HUES48 (cell line): ENCODE data around the gene MAPKAPK2.
A peak's percentile ranks its signal among the peaks of the same experiment; 100 is the strongest.

Experiments
- H3K27ac ChIP-seq: one replicate; pipeline ENCODE4 v1.7.0; 2013; ENCODE audit warnings: low read depth, low read length, inconsistent platforms
- H3K27me3 ChIP-seq: 2 replicates; pipeline ENCODE4 v1.6.1; 2013; ENCODE audit warnings: mild to moderate bottlenecking, low read length; ENCODE audit not compliant: control insufficient read depth, insufficient read depth
- H3K36me3 ChIP-seq: 2 replicates; pipeline ENCODE4 v1.6.1; 2013; ENCODE audit warnings: low read length; ENCODE audit not compliant: control insufficient read depth, insufficient read depth
- H3K4me1 ChIP-seq: 2 replicates; pipeline ENCODE4 v1.6.1; 2013; ENCODE audit warnings: mild to moderate bottlenecking, low read length; ENCODE audit not compliant: control insufficient read depth, insufficient read depth
- H3K4me3 ChIP-seq: 2 replicates; pipeline ENCODE4 v1.5.1; 2013; ENCODE audit warnings: mild to moderate bottlenecking, low read depth, low read length
- H3K9ac ChIP-seq: 2 replicates; pipeline ENCODE4 v1.6.1; 2013; ENCODE audit warnings: mild to moderate bottlenecking, low read depth, low read length, moderate library complexity
- H3K9me3 ChIP-seq: 2 replicates; pipeline ENCODE4 v1.6.1; 2013; ENCODE audit warnings: low read length; ENCODE audit not compliant: control insufficient read depth, insufficient read depth

MAPKAPK2 gene

DNA sequence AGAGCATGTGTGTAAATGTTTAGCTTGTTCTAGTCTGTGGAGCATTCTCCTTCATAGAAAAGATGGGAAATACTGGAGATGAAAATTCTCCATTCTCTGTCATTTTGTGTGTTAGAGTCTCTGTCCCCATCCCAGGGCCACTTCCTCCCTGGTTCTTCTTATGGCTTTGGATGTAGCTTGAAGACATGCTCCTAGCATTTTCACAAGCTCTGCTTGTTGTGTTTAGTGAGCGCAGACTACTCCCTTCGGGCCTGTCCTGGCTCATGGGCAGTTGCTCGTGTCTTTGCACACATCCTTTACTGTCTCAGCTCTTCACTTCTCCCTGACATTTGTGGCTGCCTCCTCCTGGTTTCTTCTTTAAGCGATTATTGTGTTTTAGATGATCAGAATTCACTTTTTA lies 30.4 kb downstream of the MAPKAPK2 start:
- no peak overlapping the region for H3K4me3 ChIP-seq

DNA sequence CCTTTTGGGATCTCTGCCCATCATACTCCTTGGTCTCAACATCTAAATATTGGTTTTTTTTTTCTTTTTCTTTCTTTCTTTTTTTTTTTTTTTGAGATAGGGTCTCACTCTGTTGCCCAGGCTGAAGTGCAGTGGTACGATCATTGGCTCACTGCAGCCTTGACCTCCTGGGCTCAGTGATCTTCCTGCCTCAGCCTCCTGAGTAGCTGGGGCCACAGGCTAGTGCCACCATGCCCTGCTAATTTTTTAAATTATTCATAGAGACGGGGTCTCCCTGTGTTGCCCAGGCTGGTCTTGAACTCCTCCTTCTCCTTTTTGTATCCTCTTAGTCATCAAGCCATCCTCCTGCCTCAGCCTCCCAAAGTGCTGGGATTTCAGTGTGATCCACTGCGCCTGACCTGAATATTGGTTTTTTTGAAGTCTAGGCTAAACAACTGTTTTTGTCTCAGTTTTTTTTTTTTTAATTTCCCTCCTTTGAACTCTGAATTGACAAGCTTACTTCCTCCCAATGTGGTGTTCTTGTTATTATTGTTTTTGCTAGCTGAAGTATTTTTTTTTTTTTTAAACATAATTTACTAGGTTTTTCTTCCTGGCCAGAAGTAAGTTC lies 30.9 kb downstream of the MAPKAPK2 start:
- Histone ChIP-seq H3K4me3 (no peak overlapping the region), H3K27me3 (no peaks in the 10 kb centered on the region), H3K4me1 (no peaks in the 10 kb centered on the region), H3K27ac (no peak overlapping the region), H3K9ac (no peak overlapping the region), H3K36me3 (no peaks in the 10 kb centered on the region), H3K9me3 (no peaks in the 10 kb centered on the region)

More for the DNA sequence above, 30.4 kb downstream of the MAPKAPK2 start:
- Histone ChIP-seq H3K4me1 (peaks cover 2% of the 10 kb centered on the region), H3K36me3 (no peaks in the 10 kb centered on the region), H3K9me3 (no peaks in the 10 kb centered on the region), H3K9ac (no peak overlapping the region), H3K27ac (no peak overlapping the region), H3K27me3 (no peaks in the 10 kb centered on the region)

DNA sequence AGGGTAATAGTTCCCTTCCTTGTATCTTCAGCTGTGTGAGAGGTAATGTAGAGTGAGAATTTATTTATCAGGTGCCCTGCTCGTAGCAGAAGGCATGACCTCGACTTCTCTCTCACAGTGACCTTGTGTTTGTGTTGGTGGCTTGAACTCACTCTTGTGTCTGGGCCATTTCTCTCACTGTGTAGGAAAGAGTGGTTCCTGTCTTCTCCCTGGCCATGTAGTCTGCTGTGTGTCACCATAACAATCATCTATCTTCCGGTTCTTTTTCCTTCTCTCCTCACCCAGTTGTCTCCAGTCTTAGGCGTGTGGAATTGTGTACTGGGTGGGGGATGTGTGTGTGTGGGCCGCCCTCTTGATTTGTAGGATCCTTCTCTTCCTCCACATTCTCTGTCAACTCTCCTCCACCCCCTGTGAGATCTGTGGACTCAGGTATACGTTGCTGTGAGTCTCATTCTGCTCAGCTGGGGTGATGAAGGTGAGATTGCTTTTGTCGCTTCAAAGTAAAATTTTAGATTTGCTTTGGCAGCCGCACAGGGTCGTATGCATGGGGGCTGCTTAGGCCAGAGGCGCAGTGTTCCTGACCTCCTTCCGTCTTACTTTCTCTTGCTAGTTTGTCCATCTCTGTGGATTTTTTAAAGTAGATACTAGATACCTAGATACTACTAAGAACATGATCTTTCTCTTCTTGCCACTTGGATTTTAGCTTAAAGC lies 31.6 kb downstream of the MAPKAPK2 start:
- H3K27me3 ChIP-seq = no peaks in the 10 kb centered on the region
- no peak overlapping the region for H3K27ac ChIP-seq
- H3K36me3 ChIP-seq = no peaks in the 10 kb centered on the region
- H3K4me3 ChIP-seq = no peak overlapping the region
- no peaks in the 10 kb centered on the region for H3K4me1 ChIP-seq
- no peaks in the 10 kb centered on the region for H3K9me3 ChIP-seq
- no peak overlapping the region for H3K9ac ChIP-seq

DNA sequence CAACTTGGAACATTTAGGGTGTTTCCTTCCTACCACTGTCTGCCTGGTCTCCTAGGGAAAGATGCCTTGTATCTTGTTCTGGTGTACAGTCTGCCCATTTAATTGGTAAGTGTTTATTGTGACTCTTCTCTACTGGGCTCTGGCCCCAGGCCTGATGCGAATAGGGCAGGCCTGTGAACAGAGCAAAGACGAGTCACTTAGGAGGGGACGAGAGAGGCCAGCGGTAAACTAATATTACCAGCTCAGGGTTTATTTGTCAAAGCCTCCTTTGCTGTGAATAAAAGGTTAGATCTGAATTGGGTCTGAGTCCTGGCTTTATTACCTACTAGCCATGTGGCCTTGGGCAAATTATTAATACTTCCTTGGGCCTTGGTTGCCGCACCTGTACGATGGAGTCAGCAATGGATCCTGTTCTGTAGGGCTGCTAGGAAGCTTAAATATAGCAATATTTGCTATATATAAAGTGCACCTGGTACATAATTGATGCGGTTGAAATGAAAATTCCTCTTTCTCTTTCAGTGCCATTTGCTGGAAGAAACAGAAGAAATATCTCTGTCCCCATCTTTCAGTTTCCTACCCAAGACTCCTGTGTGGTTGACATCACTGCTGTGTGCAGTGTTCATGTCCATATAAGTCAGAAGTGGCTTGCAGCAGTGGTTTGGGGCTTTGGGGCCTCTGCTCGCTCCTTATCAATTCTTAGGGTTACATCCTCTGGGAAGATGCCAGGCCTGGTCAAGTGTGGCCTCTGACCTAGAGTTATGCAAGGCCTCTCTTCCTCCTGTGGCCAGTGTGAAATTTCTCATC lies 32.4 kb downstream of the MAPKAPK2 start:
- H3K4me3 ChIP-seq = no peak overlapping the region
- H3K9ac ChIP-seq = no peak overlapping the region
- no peaks in the 10 kb centered on the region for H3K36me3 ChIP-seq
- no peaks in the 10 kb centered on the region for H3K4me1 ChIP-seq
- H3K9me3 ChIP-seq = no peaks in the 10 kb centered on the region
- no peak overlapping the region for H3K27ac ChIP-seq
- H3K27me3 ChIP-seq = no peaks in the 10 kb centered on the region

DNA sequence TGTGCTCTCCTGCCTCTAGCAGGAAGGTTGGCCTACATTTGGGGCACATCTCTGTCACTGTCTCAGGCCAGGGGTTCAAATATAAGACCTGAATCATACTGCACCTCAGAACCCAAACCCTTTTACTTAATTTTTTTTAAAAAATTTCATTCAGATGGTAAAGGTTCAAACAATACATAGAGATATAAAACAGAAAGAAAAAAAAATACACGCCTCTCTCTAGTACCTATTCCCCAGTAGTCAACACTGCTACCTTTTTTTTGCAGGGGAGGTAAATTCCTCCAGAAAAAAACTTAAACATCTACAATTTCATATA lies 32.9 kb downstream of the MAPKAPK2 start:
- no peak overlapping the region for H3K27ac ChIP-seq
- H3K4me3 ChIP-seq = no peak overlapping the region
- H3K9me3 ChIP-seq = no peaks in the 10 kb centered on the region
- H3K9ac ChIP-seq = no peak overlapping the region
- no peaks in the 10 kb centered on the region for H3K27me3 ChIP-seq
- no peaks in the 10 kb centered on the region for H3K36me3 ChIP-seq
- no peaks in the 10 kb centered on the region for H3K4me1 ChIP-seq

DNA sequence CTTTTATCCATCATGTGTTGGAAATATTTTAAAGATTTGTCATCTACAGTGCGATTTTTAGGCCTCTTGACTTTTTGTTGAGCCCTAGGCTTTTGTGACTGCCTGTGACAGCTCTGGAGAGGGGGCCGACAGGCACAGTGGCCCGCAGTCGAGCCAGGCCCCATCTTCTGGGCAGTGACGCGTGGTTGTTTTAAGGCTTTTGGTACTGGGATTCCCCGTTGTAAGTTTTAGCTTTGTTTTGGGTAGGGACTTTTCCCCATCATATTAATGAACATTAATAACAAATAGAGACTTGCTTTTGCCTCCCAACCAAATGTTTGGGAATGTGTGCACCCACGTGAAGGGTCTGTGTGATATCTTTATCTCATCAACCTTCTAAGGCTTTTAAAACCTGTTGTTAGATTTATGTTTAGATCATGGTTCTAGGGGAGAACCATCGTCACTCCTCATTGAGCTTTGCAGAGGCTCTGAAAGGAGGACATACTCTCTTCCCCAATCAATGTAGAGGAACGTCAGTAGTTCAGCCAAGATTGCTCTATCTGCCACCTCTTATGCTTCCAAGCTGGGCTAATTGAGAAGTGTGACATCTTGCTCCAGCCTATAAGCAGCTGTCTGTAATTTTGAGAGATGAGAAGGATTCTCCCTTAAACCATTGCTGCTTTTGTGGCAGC lies 34.6 kb downstream of the MAPKAPK2 start:
- H3K9me3 ChIP-seq = no peaks in the 10 kb centered on the region
- no peak overlapping the region for H3K27ac ChIP-seq
- peaks cover 15% of the 10 kb centered on the region for H3K4me1 ChIP-seq
- no peaks in the 10 kb centered on the region for H3K27me3 ChIP-seq
- no peak overlapping the region for H3K9ac ChIP-seq
- H3K4me3 ChIP-seq = no peak overlapping the region
- no peaks in the 10 kb centered on the region for H3K36me3 ChIP-seq

DNA sequence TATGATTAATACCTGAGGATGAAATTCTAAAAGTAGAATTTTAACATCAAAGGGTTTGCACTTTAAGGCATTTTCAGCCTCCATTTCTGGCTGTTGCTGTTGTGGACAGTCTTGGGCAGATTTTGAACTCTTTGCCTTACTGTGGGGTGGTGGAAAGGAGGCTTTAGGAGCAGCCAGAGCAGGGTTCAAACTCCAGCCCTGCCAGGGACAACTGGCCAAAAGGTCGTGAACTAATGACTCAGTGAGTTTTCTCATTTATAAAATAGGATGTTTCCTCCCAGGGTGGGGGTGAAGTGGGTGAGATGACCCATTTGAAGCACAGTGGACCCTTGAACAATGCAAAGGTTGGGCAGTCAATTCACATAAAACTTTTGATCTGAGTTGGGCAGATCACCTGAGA lies 36.7 kb downstream of the MAPKAPK2 start:
- Histone ChIP-seq H3K4me3 (no peak overlapping the region), H3K36me3 (no peaks in the 10 kb centered on the region), H3K9ac (no peak overlapping the region), H3K27me3 (no peaks in the 10 kb centered on the region), H3K4me1 (peaks cover 17% of the 10 kb centered on the region), H3K27ac (no peak overlapping the region), H3K9me3 (no peaks in the 10 kb centered on the region)

DNA sequence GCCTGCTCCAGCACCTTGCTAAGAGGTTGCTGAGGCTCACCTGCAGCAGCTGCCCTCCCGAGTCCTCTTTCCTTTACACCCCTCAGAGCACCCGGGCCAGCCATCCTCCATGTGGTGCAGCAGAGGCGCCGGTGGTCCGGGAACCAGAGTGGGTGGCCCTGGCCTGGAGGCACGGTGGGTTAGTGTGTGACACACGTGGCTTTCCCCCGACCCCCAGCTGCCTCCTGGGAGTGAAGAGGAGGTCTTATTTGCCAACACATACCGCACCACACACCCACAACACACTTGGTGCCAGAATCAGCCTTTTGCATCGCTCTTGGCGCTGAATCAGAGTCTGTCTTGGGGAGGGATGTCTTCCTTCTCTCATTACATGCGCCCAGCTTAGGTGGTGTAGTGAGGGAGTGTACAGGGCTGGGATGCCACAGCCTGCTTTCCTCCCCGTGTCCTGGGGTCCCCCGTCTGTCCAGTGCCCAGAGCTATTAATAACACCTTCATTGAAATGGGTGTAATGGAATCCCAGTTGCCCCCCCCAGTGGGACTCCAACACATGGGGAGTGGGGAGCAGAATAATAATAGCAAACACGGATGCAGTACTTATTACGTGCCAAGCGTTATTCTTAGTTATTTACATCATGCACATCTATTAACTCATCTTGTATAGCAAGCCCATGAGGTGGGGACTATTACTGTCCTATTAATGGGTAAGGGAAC lies 38.2 kb downstream of the MAPKAPK2 start:
- Histone ChIP-seq H3K36me3 (no peaks in the 10 kb centered on the region), H3K27ac (peak overlapping the region; percentile 75), H3K9ac (no peak overlapping the region), H3K9me3 (no peaks in the 10 kb centered on the region), H3K4me1 (peaks cover 19% of the 10 kb centered on the region), H3K4me3 (no peak overlapping the region), H3K27me3 (no peaks in the 10 kb centered on the region)

DNA sequence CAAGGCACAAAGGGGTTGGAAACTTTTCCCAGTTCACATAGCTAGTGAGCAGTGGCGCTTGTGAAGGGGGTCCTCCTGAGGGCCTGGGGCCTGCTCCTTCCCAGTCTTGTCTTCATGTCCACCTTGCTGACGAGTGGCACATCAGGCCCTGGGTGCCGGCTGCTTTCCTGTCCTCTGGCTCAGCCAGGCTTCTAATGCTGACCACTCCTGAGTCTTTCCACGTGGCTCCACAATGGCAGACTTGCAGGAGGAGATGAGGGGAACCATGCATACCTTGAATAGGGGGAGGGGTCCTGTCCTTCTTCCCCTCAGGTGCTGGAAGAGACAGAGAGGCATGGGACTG lies 38.7 kb downstream of the MAPKAPK2 start:
- Histone ChIP-seq H3K9me3 (no peaks in the 10 kb centered on the region), H3K27me3 (no peaks in the 10 kb centered on the region), H3K36me3 (no peaks in the 10 kb centered on the region), H3K27ac (peak overlapping the region; percentile 75), H3K4me3 (no peak overlapping the region), H3K4me1 (peaks cover 19% of the 10 kb centered on the region), H3K9ac (no peak overlapping the region)

DNA sequence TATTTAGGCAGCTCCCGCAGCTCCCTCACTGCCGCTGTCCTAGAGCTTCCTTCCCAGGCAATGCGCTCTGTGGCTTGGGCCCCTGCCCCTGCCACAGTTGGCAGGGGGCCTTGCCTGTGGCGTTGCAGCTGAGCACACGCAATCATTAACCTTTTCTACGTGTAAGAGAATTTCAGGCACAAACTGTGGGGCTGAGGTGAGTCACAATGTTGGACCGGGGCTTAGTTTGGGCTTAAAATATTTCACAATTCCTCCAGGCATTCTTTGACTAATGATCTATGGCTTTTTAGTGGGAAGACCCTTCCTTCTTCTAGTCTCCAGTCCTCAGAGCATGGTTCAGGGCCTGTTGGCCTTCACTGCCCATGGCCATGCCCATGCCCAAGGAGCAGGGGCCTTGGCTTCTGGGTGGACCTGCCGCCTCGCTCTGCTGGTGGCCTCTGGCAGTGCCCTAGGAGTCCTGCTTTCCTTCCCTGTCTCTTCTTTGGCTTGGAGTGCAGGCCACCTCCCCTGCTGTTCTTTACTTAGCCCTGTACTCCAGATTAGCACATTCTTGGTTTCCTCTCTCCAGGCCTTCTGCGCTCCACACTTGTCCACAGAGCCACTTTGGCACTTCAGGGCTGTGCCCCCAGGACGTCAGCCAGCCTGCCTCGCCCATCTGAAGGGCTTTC lies 39.2 kb downstream of the MAPKAPK2 start:
- H3K9ac ChIP-seq = no peak overlapping the region
- H3K4me1 ChIP-seq = peaks cover 19% of the 10 kb centered on the region
- H3K27me3 ChIP-seq = no peaks in the 10 kb centered on the region
- H3K4me3 ChIP-seq = no peak overlapping the region
- no peaks in the 10 kb centered on the region for H3K9me3 ChIP-seq
- peak overlapping the region; percentile 75 for H3K27ac ChIP-seq
- H3K36me3 ChIP-seq = no peaks in the 10 kb centered on the region
